SJSA1 (cell line): Measurements from ENCODE around the gene ENPP7. TPM values are rescaled to one million over a fixed set of nuclear protein-coding genes. Genes with fewer than 3 reads are reported as not detected.

Experiments
- DNase-seq, 2 experiments: peaks; one replicate each; pipeline ENCODE4 v3.0.0-alpha.2; 2015 to 2020; ENCODE audit warnings: low spot score in 2 of 2, low read depth in 1 of 2
- H3K27ac ChIP-seq: fragments of 250-450 bp; sonication (Bioruptor Pico); 2 replicates; pipeline ENCODE4 v1.5.1; 2020; ENCODE audit warnings: mild to moderate bottlenecking, moderate library complexity
- H3K27me3 ChIP-seq: fragments of 250-450 bp; sonication (Bioruptor Pico); replicated peaks from 2 replicates; pipeline ENCODE4 v1.5.1; 2020; ENCODE audit warnings: mild to moderate bottlenecking, moderate library complexity
- H3K36me3 ChIP-seq: fragments of 250-450 bp; sonication (Bioruptor Pico); 2 replicates; pipeline ENCODE4 v1.5.1; 2020; ENCODE audit warnings: mild to moderate bottlenecking
- H3K4me1 ChIP-seq: fragments of 250-450 bp; sonication (Bioruptor Pico); replicated peaks from 2 replicates; pipeline ENCODE4 v1.6.1; 2021; ENCODE audit warnings: mild to moderate bottlenecking
- H3K4me3 ChIP-seq: fragments of 250-450 bp; sonication (Bioruptor Pico); 2 replicates; pipeline ENCODE4 v1.5.1; 2020; ENCODE audit warnings: mild to moderate bottlenecking
- H3K9me3 ChIP-seq: fragments of 250-450 bp; sonication (Bioruptor Pico); replicated peaks from 2 replicates; pipeline ENCODE4 v1.5.1; 2020; ENCODE audit warnings: mild to moderate bottlenecking
- total RNA-seq: library from RNA; depleted of rRNA; stranded (reverse); fragments of >200 nt; shearing (Covaris generic); gene quantifications from 2 replicates; pipeline ENCODE4 v1.2.3, GENCODE V29; 2014

ENPP7 gene
- total RNA-seq, 1 experiment from 2014 or later: not detected

DNA sequence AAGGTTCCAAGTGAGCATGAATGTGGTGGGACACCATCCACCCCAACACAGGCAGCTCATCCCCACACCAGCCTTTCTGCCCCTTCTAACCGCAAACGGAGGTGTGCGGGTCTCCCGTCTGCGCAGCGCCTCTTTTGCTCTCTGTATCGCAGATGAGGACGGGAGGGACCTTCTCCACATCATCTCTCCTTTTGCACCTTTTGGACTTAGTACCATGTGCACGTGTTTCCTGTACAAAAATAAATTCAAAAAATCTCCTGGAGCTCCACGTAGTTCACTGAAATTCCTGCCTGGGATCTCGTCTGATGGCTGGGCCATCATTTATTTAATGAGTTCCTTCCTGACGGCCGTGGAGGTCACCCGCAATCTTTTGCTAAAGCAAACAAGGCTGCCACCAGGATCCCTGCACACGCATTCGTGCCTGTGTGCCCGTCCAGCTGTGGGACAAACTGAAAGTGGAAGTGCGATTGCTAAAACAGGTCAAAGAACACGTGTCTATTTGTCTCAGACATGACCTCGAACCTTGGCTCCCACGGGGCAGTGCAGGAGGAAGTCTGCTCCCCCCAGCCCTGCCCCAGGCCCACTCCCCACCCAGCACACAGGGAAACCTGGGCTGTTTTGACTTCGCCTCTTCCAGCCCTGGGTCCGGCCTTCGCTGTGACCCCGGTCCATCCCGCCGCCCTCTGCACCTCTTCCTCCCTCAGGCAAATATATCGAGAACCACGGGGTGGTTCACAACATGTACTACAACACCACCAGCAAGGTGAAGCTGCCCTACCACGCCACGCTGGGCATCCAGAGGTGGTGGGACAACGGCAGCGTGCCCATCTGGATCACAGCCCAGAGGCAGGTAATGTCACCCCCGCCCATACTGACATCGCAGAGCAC is 2.3 kb downstream of the ENPP7 start:
- no peaks in the 10 kb centered on the region for H3K9me3 ChIP-seq
- H3K36me3 ChIP-seq: no peaks in the 10 kb centered on the region
- no peak overlapping the region for H3K27ac ChIP-seq
- peaks cover 10% of the 10 kb centered on the region for H3K27me3 ChIP-seq
- no peak for DNase-seq
- H3K4me1 ChIP-seq: no peaks in the 10 kb centered on the region
- H3K4me3 ChIP-seq: no peak overlapping the region

DNA sequence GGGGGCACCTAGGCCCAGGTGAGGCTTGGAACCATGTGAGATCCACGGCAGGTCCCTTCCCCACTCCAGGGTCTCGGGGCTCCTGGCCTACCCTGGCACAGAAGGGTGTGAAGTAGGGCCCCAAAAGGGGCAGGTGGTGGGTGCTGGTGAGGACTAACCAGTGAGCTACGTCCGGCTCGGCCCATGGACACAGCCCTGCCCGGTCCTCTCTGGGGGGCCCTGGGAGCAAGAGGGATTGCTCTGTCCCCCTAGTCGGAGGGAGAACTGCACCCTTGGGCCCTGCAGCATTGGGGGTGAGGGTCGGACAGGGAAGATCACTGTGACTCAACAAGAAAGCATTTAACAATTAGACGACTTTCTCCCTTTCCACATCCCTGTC is 2.9 kb downstream of the ENPP7 start:
- H3K4me1 ChIP-seq: no peaks in the 10 kb centered on the region
- H3K36me3 ChIP-seq: no peaks in the 10 kb centered on the region
- no peak overlapping the region for H3K27ac ChIP-seq
- H3K4me3 ChIP-seq: no peak overlapping the region
- H3K27me3 ChIP-seq: peaks cover 13% of the 10 kb centered on the region
- H3K9me3 ChIP-seq: no peaks in the 10 kb centered on the region
- DNase-seq: no peak

- no peaks in the 10 kb centered on the region for H3K9me3 ChIP-seq
- H3K27me3 ChIP-seq: peaks cover 27% of the 10 kb centered on the region
- no peak for DNase-seq
- no peaks in the 10 kb centered on the region for H3K36me3 ChIP-seq
- H3K27ac ChIP-seq: no peak overlapping the region
- H3K4me3 ChIP-seq: no peak overlapping the region
- H3K4me1 ChIP-seq: 0 out of 2 replicates have a peak, but pooled peaks cover 3% of the 10 kb centered on the region
Observed at GRCh38 chr17:79735096-79735495, 4.4 kb downstream of the ENPP7 start.

DNA sequence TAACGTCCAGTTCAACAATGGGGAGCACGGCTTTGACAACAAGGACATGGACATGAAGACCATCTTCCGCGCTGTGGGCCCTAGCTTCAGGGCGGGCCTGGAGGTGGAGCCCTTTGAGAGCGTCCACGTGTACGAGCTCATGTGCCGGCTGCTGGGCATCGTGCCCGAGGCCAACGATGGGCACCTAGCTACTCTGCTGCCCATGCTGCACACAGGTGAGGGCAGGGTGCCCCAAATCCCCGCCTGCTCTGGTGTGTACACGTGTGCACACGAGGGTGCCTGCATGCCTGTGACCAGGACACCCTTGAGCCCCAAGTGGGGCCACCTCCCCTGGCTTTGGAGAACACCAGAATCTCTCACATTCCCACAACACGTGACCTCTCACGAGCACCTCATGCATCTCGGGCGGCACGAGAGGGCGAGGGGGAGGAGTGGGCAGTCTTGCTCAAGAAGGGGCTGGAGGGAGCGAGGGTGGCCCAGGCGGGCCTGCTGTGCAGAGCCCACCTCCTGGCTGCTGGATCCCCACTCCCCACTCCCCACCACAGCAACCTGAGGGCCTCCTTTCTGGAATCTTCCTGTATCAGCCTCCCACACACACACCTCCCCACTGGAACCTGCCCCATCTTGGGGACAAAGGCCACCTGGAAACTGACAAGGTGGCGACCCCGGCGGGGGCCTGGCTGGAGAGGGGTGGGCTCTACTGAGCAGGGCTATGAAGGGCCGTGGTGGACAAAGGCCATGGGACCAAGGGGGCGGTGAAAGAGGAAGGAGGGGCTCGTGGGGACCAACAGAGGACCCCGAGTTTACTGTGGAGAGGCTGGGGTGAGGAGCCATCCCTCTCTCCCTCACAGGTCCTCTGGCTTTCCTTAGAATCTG is 6.5 kb downstream of the ENPP7 start:
- Histone ChIP-seq H3K27me3 (peaks cover 43% of the 10 kb centered on the region), H3K27ac (no peak overlapping the region), H3K4me3 (no peak overlapping the region), H3K4me1 (peaks cover 9% of the 10 kb centered on the region; the same call in 1 of the 2 replicates), H3K9me3 (no peaks in the 10 kb centered on the region), H3K36me3 (no peaks in the 10 kb centered on the region)
- no peak for DNase-seq

DNA sequence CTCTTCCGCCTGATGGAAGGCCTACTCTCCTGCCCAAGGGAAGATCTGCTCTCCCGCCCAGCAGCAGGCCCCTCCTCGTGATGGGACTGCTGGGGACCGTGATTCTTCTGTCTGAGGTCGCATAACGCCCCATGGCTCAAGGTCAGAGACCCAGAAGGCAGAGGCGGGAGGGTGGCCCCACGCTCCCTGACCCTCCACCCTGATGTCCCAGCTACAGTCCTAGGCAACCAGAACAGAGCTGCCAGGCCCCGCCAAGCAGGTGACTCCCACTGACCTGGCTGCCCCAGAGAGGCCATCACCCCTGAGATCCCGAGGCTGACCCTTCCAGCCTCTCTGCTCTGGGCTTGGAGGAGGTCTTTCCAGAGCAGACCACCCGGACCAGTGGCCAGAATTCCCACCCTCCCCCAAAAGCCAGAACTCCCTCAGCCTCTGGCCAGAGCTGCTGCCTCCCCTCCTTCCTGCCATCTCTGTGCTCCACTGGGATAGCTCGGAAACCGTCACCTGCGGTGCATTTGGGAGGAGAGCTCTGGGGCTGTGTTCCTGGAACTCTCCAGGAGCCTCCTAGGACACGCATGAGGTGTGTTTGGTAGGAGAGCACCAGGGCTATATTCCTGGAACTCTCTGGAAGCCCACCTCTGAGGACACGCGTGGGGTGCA is 7.3 kb downstream of the ENPP7 start:
- no peak overlapping the region for H3K27ac ChIP-seq
- peaks cover 45% of the 10 kb centered on the region for H3K27me3 ChIP-seq
- no peaks in the 10 kb centered on the region for H3K9me3 ChIP-seq
- H3K4me3 ChIP-seq: no peak overlapping the region
- H3K4me1 ChIP-seq: peaks cover 10% of the 10 kb centered on the region; the same call in 1 of the 2 replicates
- no peak for DNase-seq
- no peaks in the 10 kb centered on the region for H3K36me3 ChIP-seq

DNA sequence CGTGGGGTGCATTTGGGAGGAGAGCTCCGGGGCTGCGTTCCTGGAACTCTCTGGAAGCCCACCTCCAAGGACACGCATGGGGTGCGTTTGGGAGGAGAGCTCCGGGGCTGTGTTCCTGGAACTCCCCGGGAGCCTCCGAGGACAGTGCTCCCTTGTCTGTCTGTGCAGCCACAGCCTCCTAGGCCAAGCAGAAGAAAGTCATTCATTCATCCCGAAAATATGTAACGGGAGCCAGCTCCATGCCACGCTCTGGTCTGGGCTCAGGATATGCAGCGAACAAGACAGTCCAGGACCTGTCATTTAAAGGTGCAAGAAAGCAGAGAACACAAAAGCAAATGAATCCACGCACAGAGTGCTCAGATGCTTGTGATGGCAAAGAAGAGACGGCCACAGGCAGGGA is 7.9 kb downstream of the ENPP7 start:
- no peaks in the 10 kb centered on the region for H3K9me3 ChIP-seq
- H3K4me3 ChIP-seq: no peak overlapping the region
- no peak for DNase-seq
- H3K36me3 ChIP-seq: no peaks in the 10 kb centered on the region
- H3K27ac ChIP-seq: no peak overlapping the region
- peaks cover 45% of the 10 kb centered on the region for H3K27me3 ChIP-seq
- peaks cover 10% of the 10 kb centered on the region; the same call in 1 of the 2 replicates for H3K4me1 ChIP-seq

- Histone ChIP-seq H3K4me3 (no peak overlapping the region), H3K27ac (no peak overlapping the region), H3K9me3 (no peaks in the 10 kb centered on the region), H3K27me3 (peaks cover 47% of the 10 kb centered on the region), H3K4me1 (peaks cover 10% of the 10 kb centered on the region; the same call in 1 of the 2 replicates), H3K36me3 (no peaks in the 10 kb centered on the region)
- no peak for DNase-seq
Observed at GRCh38 chr17:79739148-79740062, 8.7 kb downstream of the ENPP7 start.

DNA sequence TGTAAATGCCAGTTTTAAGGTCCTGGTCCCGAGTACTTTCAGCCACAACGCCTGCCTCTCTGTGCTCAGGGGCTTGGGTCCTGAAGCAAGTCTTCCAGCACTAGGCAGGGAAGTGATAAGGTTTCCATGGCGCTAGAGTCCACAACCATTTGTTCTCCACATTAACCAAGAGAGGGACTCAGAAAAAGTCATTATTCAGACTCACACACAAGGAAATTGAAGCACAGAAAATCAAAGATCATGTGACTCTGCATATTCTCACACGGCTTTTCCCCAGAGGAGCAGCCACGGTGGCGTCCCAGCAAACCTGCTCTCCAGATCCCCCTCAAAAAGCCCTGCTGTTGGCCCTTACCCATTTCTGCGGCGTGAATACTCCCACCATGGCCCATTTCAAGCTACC is 9.7 kb downstream of the ENPP7 start:
- no peak overlapping the region for H3K27ac ChIP-seq
- H3K4me3 ChIP-seq: no peak overlapping the region
- no peak for DNase-seq
- H3K9me3 ChIP-seq: no peaks in the 10 kb centered on the region
- H3K27me3 ChIP-seq: peaks cover 49% of the 10 kb centered on the region
- H3K4me1 ChIP-seq: peaks cover 10% of the 10 kb centered on the region; the same call in 1 of the 2 replicates
- no peaks in the 10 kb centered on the region for H3K36me3 ChIP-seq

GRCh38 chr17:79741401-79741750 is 10.6 kb downstream of the ENPP7 start:
- Histone ChIP-seq H3K4me3 (no peak overlapping the region), H3K4me1 (peaks cover 10% of the 10 kb centered on the region; the same call in 1 of the 2 replicates), H3K36me3 (no peaks in the 10 kb centered on the region), H3K9me3 (no peaks in the 10 kb centered on the region), H3K27ac (no peak overlapping the region), H3K27me3 (peaks cover 49% of the 10 kb centered on the region)
- DNase-seq: no peak

DNA sequence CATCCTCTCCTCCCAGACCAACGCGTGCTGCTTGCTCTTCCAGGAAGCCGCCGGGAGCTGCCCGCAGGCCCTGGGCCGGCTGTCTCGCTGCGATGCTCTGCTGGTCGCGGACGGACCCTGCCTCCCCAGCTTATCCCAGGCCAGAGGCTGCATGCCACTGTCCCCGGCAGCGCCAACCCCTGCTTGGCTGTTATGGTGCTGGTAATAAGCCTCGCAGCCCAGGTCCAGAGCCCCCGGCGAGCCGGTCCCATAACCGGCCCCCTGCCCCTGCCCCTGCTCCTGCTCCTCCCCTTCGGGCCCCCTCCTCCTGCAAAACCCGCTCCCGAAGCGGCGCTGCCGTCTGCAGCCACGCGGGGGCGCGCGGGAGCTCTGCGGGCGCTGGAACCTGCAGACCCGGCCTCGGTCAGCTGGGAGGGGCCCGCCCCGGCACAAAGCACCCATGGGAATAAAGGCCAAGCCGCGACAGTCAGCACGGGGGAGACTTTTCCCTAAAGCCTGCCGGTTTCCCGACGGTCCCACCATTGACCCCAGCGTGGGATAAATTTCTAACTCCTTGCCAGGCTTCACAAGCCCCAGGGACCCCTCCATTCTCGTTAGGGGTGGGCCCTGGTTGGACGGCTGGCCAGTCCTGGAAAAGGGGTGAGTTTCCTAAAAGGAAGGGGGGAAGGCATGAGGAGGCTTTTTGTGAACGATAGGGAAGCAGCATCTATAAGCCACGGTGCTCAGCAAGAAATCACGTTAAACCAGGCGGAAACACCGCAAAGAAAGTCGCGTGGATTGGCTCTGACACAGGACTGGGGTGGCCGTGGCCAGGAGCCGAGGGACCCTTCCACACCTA is 11.2 kb downstream of the ENPP7 start:
- Histone ChIP-seq H3K4me3 (no peak overlapping the region), H3K27ac (no peak overlapping the region), H3K36me3 (no peaks in the 10 kb centered on the region), H3K9me3 (no peaks in the 10 kb centered on the region), H3K4me1 (peaks cover 10% of the 10 kb centered on the region; the same call in 1 of the 2 replicates), H3K27me3 (peaks cover 55% of the 10 kb centered on the region)
- DNase-seq: peak; percentile 68 to 83

GRCh38 chr17:79742589-79742918 is 11.8 kb downstream of the ENPP7 start:
- Histone ChIP-seq H3K27me3 (peaks cover 60% of the 10 kb centered on the region), H3K4me3 (no peak overlapping the region), H3K27ac (no peak overlapping the region), H3K4me1 (peaks cover 11% of the 10 kb centered on the region), H3K36me3 (no peaks in the 10 kb centered on the region), H3K9me3 (no peaks in the 10 kb centered on the region)
- DNase-seq: no peak

- Histone ChIP-seq H3K4me1 (peaks cover 14% of the 10 kb centered on the region), H3K4me3 (no peak overlapping the region), H3K9me3 (no peaks in the 10 kb centered on the region), H3K36me3 (no peaks in the 10 kb centered on the region), H3K27me3 (peaks cover 63% of the 10 kb centered on the region), H3K27ac (no peak overlapping the region)
- DNase-seq: no peak
Observed at GRCh38 chr17:79742951-79743476, 12.3 kb downstream of the ENPP7 start.
